HG02938 (cell line): ENCODE results near the gene ZNF839.
"Not testable (repeated sequence)": the region's sequence is repeated elsewhere in the genome, so short reads cannot be mapped to it uniquely, and the experiment has no call there.

Experiments
- ATAC-seq: cut with Tn5 transposase; IDR thresholded peaks from one replicate; pipeline ENCODE4 v1.9.1; 2021; ENCODE audit warnings: mild to moderate bottlenecking, moderate library complexity; ENCODE audit not compliant: unreplicated experiment

ZNF839 gene

GRCh38 chr14:102304611-102305506 lies 14.7 kb upstream of the ZNF839 start, which contains the start of gene MOK:
Gene MOK (minus strand): TSS chr14:102305164. CDS start chr14:102304968, 196 bp downstream.
- ATAC-seq = peak; percentile 87

DNA sequence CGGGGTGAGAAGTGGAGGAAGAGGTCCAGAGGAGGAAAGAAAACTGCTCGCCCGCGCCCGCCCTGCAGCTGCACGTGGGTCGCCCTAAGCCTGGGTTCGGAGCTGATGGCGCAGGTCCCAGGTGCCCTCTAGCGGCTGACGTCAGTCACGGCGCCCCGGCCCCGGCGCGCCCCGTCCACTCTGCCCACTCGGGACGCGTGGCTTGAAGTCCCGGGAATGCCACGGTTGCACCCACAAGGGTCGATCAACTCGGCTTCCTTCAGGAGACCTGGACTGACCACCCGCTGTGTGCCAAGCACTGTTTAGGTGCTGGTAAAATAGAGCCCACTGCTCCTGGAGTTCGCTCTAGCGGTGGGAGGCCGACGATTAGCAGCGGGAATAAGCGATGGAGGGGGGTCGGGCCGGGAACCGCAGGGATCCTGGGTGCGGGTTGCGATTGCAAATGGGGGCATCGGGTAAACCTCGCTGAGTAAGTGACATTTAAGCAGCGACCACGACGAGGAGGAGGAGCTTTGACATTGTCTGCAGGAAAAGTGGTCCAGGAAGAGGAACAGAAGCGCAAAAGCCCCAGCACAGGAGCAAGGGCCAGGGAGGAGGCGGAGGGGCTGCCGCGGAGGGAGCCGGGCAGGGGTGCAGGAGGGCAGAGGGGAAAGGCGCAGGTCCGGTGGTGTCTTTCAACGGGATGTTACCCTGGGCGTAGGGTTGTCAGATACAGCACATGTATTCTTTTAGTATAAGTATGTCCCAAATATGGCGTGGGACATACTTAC lies 5.1 kb upstream of the ZNF839 start:
- ATAC-seq = peak; percentile 48

DNA sequence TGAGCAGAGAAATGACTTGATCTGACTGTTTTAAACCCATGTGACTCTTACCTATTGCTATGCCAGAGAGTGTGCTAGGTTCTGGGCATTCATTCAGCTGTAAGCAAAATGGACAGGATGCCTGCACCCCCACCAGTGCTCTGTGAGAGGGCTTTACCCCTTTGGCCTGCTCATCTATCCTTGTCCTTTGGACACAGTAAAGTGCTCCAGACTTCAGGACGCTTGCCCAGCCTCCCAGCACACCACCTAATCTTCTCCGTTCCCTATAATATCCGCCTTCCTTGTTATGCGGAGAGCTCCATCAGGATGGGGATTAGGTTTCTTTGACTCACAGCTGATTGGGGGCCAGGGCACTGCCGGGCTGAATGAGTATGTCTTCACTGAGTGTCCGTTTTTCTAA lies 4.4 kb upstream of the ZNF839 start:
- ATAC-seq = no peak

DNA sequence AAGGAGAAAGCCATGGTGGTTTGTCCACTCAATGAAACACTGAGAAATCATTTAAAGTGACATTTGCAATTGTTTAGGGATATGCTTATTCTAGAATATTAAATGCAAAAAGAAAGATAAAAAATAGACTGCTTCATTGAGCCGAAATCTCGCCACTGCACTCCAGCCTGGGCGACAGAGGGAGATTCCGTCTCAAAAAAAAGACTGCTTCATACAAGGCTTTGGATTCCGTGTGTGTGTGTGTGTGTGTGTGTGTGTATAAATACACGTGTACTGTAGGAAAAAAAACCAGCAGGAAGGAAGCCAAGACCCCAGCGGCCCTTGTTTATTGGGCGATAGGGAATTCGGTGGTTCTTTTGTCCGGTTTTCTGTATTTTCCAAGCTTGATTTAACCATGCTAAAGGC lies 3.2 kb upstream of the ZNF839 start:
- ATAC-seq = no peak

GRCh38 chr14:102316743-102317563 lies 2.6 kb upstream of the ZNF839 start:
- ATAC-seq = peak; percentile 52

- ATAC-seq = no peak
These were observed 1.8 kb upstream of the ZNF839 start for GRCh38 chr14:102317564-102318248.

DNA sequence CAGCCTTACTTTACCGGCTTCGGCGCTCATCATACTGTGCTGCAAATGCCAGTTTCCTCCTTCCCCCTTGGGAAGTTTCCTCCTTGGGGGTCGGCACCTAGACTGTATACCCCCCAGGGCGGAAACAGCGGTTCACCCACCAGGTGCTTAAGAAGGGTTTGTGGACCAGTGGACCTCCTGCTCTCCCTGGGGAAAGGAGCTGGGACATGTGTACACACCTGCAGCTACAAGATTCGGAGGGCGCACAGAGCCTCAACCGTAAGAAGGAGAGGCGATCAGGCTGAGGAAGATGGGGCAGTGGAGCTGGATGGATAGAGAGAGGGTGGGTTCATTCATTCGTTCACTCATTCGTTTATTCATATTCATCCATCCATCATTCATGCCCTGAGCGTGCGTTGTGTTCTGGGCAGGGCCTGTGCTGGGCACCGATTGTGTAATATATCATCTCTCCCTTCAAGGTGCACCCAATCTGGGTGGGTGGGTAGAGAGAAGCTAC lies 717 bp upstream of the ZNF839 start:
- no peak for ATAC-seq

GRCh38 chr14:102320033-102320660 lies 601 bp downstream of the ZNF839 start:
- ATAC-seq = peak; percentile 34

GRCh38 chr14:102320671-102321455 lies 1.3 kb downstream of the ZNF839 start:
- no peak for ATAC-seq

GRCh38 chr14:102321456-102322422 lies 2.2 kb downstream of the ZNF839 start:
- no peak for ATAC-seq

GRCh38 chr14:102323102-102323501 lies 3.6 kb downstream of the ZNF839 start:
- ATAC-seq = no peak

DNA sequence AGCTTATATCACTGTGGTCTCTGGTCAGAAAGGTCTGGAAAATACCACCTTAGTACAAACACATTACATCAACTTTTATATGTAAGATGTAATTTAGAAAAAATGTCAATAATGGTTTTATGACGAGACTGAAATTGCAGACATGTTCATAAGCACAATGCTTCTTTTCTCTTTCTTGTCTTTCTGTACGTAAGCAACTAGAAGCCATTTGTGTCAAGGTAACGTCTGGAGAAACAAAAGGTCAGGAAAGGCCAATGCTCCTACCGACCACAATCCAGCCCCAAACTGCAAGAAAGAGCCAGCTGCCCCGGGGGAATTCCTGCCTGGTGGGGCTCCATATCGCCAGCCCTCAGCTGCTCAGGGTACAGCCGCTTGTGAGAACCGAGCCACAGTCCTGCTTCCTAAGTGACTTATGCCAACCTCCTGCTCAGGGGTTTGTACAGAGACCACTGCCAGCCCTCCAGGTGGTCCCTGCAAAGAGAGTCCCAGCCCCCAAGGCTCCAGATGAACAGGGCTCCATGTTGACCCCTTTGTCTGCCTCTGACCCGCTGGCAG lies 6.3 kb downstream of the ZNF839 start:
- ATAC-seq = no peak

- no peak for ATAC-seq
These were observed 7.0 kb downstream of the ZNF839 start for GRCh38 chr14:102326583-102326982.

- ATAC-seq = not testable (repeated sequence)
These were observed 9.8 kb downstream of the ZNF839 start for GRCh38 chr14:102329381-102329780.

- ATAC-seq = no peak
These were observed 11.3 kb downstream of the ZNF839 start for GRCh38 chr14:102330806-102331205.

DNA sequence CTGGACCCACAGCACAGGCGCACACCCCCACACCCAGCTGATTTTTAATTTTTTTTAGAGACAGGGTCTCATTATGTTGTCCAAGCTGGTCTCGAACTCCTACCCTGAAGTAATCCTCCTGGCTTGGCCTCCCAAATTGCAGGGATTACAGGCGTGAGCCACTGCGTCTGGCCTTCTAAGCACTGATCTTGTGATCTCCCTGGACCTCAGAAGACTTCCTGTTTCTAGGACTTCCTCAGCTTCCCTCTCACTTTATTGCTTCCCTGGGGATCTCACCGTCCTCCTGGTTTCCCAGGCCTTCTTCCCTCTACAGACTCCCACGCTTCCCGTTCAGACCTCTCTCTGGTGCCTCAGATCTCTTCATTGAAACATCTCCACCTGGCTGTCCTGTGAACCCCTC lies 13.8 kb downstream of the ZNF839 start:
- ATAC-seq = no peak
